K562 (cell line): ENCODE data around the gene AQP6. TPM values are rescaled to one million over a fixed set of nuclear protein-coding genes. Genes with fewer than 3 reads are reported as not detected.

Source experiments
- ATF6 ChIP-seq: sonication (generic); formaldehyde crosslinking; IDR thresholded peaks from 2 replicates; pipeline ENCODE4 v1.4.0; 2020; ENCODE audit warnings: mild to moderate bottlenecking, missing genetic modification reagents
- CBX2 ChIP-seq: fragments of 200-600 bp; sonication (generic); IDR thresholded peaks from one replicate; pipeline ENCODE4 v1.6.1; 2012; ENCODE audit warnings: mild to moderate bottlenecking, low read length, inconsistent platforms; ENCODE audit not compliant: insufficient read depth, poor library complexity, severe bottlenecking
- EP400 ChIP-seq: fragments of 450-650 bp; IDR thresholded peaks from 2 replicates; pipeline ENCODE4 v1.6.1; 2017; ENCODE audit warnings: antibody characterized with exemption, mild to moderate bottlenecking, moderate library complexity
- PHF8 ChIP-seq: fragments of 200-600 bp; sonication (generic); IDR thresholded peaks from 2 replicates; pipeline ENCODE4 v1.6.1; 2012; ENCODE audit warnings: mixed run types, mild to moderate bottlenecking, inconsistent platforms, low read length, moderate library complexity, borderline replicate concordance
- PYGO2 ChIP-seq: fragments of 450-650 bp; IDR thresholded peaks from 2 replicates; pipeline ENCODE4 v1.6.1; 2016; ENCODE audit warnings: mild to moderate bottlenecking, missing genetic modification characterization, moderate library complexity, missing compliant biosample characterization
- SUPT5H ChIP-seq: fragments of 450-650 bp; IDR thresholded peaks from 2 replicates; pipeline ENCODE4 v1.6.1; 2016
- ZBTB17 ChIP-seq: fragments of 450-650 bp; formaldehyde crosslinking; IDR thresholded peaks from 2 replicates; pipeline ENCODE4 v1.4.0; 2020; ENCODE audit warnings: mild to moderate bottlenecking
- ZBTB40 ChIP-seq, 2 experiments: fragments of 450-650 bp in 1 of 2; sonication (generic) in 1 of 2; formaldehyde crosslinking in 1 of 2; IDR thresholded peaks; 2 replicates each; pipeline versions ENCODE4 v1.7.1 to v1.9.0; 2016 to 2022; ENCODE audit warnings: inconsistent platforms in 1 of 2, mild to moderate bottlenecking in 1 of 2, missing genetic modification reagents in 1 of 2
- ZC3H8 ChIP-seq: fragments of 450-650 bp; IDR thresholded peaks from 2 replicates; pipeline ENCODE4 v1.6.1; 2017
- ZNF707 ChIP-seq: fragments of 250-450 bp; sonication (Bioruptor Pico); conservative IDR thresholded peaks from 2 replicates; pipeline ENCODE4 v1.8.0; 2022; ENCODE audit warnings: inconsistent platforms, mild to moderate bottlenecking, moderate library complexity
- ZNF740 ChIP-seq, 3 experiments: fragments of 200-800 bp in 1 of 3; sonication (Bioruptor generic) in 1 of 3; sonication (generic) in 1 of 3; formaldehyde crosslinking in 1 of 3; IDR thresholded peaks; 2 replicates each; pipeline versions ENCODE4 v1.6.1 to v1.8.0; 2016 to 2022; ENCODE audit warnings: mild to moderate bottlenecking in 2 of 3, missing compliant biosample characterization in 2 of 3, missing genetic modification characterization in 2 of 3, missing genetic modification reagents in 1 of 3
- ZNF780A ChIP-seq: fragments of 250-450 bp; sonication (Bioruptor Pico); IDR thresholded peaks from 2 replicates; pipeline ENCODE4 v1.5.0; 2021; ENCODE audit warnings: mild to moderate bottlenecking
- polyA plus RNA-seq, 8 experiments: library from polyadenylated mRNA; depleted of rRNA in 4 of 8; stranded (reverse) in 5 of 8; unstranded in 3 of 8; fragments of >200 nt; fragmentation: Nextera tagmentation in 2 of 8; fragmentation: Illumina TruSeq in 1 of 8; extraction: Ambion mirVana in 2 of 8; extraction: Trizol in 1 of 8; gene quantifications; 2 replicates each; pipeline versions ENCODE4 v1.2.1 to v1.2.3, GENCODE V29; 2011 to 2014; ENCODE audit warnings: inconsistent platforms in 1 of 8, missing spikeins in 1 of 8
- total RNA-seq, 7 experiments: library from RNA; depleted of rRNA in 6 of 7; stranded (reverse); fragments of >200 nt in 6 of 7; fragmentation: Illumina TruSeq in 2 of 7; extraction: Trizol in 2 of 7; gene quantifications; 2 replicates each; pipeline versions ENCODE4 v1.2.1 to v1.2.3, GENCODE V29; 2011 to 2021; ENCODE audit warnings: low replicate concordance in 1 of 7

The AQP6 gene
- total and polyA plus RNA-seq, 9 of the 15 experiments (the other 6 are each of a cell fraction or from before 2014, with no cell fraction given) = 0.05 to 0.12 TPM; not detected in 7

DNA sequence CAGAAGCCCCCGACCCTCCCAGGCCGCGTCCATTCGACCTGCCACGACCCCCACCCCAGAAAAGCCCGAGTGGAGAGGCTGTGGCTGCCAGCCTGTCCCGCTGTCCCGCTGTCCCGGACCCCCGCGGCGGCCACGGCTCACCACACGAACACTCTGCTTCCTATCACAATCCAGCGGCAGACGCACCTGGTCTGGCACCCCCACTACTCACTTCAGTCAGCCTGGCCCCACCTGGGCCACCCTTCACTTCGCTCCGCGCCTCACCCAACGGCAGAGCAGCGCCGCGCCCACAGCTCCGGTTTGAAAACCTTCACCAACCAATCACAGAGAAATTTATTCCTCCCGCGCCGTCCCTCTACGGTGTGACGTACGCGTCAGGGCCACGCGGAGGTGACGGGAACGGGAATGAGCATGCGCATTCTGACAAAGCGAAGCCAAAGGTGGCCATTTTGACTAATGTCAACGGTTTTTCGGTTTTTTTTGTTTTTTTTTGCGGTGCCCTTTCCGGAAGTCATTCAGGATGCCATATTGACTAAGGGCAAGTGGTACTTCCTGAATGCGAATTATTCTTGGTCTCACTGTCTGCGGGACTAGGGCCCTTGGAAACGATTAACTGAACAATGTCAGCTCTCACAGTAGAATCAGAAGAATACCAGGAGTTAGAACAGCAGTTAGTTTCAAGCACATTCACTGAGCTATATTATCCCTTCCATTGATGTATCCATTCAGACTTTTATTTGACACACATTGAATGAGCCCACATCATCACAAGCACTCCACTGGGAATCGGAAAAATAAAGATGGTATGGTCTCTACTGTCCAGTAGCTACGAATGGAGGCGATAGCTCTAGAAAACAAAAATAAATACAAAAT lies 52.7 kb downstream of the AQP6 start, which contains the start of gene RACGAP1 (continued):
- peak; percentile 92 for TF ChIP-seq ZBTB40 (IDR thresholded peaks at IDR 0.05)
- no peak for TF ChIP-seq ZBTB40 (CRISPR knock-in tag; IDR thresholded peaks at IDR 0.05)
- no peak for TF ChIP-seq CBX2
- no peak for TF ChIP-seq PYGO2 (tag)
- peak; percentile 86 for TF ChIP-seq ZNF740 (CRISPR knock-in tag; IDR thresholded peaks at IDR 0.05)
- TF ChIP-seq ZNF740 (tag; IDR thresholded peaks at IDR 0.05) = no peak
- peak; percentile 90 for TF ChIP-seq SUPT5H
- no peak for TF ChIP-seq ATF6 (CRISPR knock-in tag)
- TF ChIP-seq ZNF707 = no peak
- no peak for TF ChIP-seq ZNF780A (CRISPR knock-in tag)
- peak; percentile 80; the same call in 1 of the 2 replicates for TF ChIP-seq PHF8
- TF ChIP-seq EP400 = peak; percentile 99
- no peak for TF ChIP-seq ZC3H8
- TF ChIP-seq ZBTB17 (CRISPR knock-in tag) = peak; percentile 39; the same call in 1 of the 2 replicates
